GM18867 (cell line): ENCODE results near the gene TBC1D5.
A peak's percentile ranks its signal among the peaks of the same experiment; 100 is the strongest.
"Not testable (repeated sequence)": the region's sequence is repeated elsewhere in the genome, so short reads cannot be mapped to it uniquely, and the experiment has no call there.

Experiments used
- ATAC-seq: cut with Tn5 transposase; IDR thresholded peaks from one replicate; pipeline ENCODE4 v1.9.1; 2021; ENCODE audit warnings: mild to moderate bottlenecking, moderate library complexity; ENCODE audit not compliant: unreplicated experiment

The TBC1D5 gene

DNA sequence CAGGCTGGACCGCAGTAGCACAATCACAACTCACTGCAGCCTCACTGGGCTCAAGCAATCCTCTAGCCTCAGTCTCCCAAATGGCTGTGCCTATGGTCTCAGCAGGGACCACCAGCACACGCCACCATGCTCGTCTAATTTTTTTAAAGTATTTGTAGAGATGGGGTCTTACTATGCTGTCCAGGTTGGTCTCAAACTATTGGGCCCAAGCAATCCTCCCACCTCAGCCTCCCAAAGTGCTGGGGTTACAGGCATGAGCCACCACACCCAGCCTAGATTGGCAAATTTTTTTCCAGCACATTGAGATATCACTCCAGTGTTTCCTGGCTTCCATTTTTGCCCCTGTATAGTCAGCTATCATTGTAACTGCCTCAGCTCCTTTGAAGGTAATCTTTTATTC lies 18.3 kb downstream of the TBC1D5 start:
- no peak for ATAC-seq

DNA sequence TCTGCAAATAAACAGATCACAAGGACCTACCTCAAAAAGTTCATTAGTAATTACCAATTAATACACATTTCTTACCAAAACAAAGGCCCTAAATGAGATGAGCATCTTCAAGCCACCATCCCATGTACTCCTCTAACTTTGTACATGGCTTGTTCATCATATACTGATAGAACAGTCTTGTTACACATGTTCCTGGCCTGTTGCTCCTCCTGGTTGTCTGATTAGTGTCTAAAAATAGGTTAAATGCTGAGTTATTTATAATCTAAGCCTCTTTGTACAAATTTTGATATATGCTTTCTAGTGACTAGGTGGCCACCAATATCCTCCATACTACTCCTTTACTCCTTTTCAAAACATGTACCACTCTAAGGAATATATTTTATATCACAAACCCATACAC lies 25.0 kb downstream of the TBC1D5 start:
- ATAC-seq = no peak

DNA sequence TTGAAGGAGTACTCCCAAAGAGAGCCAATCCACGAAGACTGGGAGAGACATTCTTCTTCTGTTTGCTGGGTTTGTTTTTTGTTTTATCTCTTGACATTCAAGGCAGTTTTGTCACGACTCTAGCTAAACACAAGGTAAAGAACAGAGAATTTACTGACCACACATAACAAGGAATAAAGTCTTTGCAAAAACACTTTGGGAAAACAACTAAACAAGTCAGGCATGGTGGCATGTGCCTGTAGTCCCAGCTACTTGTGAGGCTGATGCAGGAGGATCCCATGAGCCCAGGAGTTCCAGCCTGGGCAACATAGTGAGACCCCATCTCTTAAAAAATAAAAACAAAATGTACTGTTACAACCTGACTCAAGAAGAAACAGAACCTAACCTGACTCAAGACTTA lies 28.0 kb downstream of the TBC1D5 start:
- no peak for ATAC-seq

DNA sequence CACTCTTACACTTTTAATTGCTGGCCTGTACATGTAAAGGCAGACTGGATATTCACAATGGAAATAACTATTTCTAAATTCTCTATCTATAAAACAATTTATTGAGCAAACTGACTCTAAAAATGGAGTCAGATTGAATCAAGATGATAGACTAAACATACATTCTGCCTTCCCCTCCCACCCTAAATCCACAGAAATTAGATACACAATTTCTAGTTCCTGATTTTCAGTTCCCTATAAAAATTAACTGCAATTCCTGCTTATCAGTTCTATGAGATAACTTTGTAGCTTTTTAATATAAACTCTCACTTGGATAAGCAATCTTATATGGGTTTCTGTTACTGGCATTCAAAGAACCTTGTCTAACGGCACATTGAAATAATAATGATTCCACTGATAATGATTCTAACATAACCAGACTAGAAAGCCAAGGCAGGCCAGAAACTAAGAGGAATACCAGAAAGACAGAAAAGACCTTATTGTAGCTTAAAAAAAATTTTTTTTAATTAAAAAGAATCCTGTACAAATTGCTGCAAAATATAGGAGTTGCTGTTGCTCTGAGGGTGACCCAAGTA lies 33.1 kb downstream of the TBC1D5 start:
- ATAC-seq = no peak

DNA sequence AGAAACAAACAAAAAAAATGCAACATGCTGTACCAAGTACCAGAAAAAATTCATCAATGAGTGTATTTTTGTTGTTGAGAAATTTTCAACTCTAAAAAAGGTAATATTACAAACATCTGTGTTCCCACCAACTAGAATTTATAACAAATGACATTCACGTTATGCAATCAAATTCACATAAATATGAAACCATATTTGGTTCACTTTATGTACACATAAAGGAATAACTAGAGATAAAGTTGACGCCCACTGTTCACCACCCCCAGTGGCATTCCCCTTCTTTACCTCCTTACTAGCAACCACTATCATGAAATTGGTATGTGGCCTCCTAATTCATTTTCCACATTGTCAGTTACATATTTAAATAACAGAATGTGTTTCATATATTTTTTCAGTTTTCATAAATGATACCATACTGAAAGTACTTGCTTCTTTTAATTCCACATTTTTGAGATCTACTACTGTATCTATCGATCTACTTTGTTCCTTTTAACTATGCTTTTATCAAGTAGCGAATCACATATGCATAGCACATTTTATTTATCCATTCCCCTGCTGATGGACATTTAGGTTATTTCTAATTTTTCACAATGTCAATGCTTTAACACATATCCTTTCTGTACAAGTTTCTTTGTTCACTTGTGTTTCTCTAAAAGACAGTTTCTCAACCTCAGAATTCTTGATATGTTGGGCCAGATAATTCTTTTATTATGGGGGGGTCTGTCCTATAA lies 34.5 kb downstream of the TBC1D5 start:
- no peak for ATAC-seq

DNA sequence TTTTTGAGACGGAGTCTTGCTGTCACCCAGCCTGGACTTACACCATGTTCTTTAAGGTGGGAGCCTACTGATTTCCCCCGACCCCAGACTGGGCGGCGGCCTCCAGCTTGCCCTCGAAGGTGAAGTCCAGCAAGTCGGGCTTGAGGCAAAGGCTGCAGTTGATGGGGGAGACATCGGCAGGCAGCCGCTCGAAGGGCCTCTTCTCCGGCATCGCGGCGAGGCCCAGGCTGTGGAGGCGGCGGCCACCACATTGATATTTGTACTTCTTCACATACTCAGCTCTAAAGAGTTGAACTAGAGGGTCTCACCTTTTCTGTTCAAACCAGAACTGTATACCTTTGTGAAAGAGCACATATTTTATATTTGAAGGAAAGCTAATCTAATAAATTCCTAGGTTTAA lies 36.4 kb downstream of the TBC1D5 start:
- ATAC-seq = not testable (repeated sequence)

DNA sequence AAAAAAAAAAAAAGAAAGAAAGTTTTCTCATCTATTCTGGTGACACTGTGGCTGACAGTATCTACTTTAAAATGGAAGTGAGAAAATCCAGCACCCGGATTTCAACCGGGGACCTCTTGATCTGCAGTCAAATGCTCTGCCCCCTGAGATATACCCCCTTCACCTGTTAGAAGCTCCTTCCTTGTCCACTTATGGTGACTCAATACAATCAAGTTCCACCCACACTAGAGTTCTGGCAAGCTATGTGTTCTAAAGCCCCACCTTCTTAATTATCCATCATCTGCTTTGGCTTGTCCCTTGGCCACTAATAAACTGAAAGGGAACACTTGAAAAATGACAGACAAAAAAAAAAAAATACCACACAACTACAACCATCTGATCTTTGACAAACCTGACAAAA lies 42.6 kb downstream of the TBC1D5 start:
- ATAC-seq = not testable (repeated sequence)

DNA sequence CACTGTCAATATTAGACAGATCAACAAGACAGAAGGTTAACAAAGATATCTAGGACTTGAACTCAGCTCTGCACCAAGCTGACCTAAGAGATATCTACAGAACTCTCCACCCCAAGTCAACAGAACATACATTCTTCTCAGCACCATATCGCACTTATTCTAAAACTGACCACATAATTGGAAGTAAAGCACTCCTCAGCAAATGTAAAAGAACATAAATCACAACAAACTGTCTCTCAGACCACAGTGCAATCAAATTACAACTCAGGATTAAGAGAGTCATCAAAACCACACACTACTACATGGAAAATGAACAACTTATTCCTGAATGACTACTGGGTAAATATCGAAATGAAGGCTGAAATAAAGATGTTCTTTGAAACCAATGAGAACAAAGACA lies 46.8 kb downstream of the TBC1D5 start:
- ATAC-seq = not testable (repeated sequence)

DNA sequence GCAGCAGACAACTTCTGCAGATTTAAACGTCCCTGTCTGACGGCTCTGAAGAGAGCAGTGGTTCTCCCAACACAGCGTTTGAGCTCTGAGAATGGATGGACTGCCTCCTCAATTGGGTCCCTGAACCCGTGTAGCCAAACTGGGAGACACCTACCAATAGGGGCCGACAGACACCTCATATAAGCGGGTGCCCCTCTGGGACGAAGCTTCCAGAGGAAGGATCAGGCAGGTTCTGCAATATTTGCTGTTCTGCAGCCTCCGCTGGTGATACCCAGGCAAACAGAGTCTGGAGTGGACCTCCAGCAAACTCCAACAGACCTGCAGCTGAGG lies 48.8 kb downstream of the TBC1D5 start:
- not testable (repeated sequence) for ATAC-seq

DNA sequence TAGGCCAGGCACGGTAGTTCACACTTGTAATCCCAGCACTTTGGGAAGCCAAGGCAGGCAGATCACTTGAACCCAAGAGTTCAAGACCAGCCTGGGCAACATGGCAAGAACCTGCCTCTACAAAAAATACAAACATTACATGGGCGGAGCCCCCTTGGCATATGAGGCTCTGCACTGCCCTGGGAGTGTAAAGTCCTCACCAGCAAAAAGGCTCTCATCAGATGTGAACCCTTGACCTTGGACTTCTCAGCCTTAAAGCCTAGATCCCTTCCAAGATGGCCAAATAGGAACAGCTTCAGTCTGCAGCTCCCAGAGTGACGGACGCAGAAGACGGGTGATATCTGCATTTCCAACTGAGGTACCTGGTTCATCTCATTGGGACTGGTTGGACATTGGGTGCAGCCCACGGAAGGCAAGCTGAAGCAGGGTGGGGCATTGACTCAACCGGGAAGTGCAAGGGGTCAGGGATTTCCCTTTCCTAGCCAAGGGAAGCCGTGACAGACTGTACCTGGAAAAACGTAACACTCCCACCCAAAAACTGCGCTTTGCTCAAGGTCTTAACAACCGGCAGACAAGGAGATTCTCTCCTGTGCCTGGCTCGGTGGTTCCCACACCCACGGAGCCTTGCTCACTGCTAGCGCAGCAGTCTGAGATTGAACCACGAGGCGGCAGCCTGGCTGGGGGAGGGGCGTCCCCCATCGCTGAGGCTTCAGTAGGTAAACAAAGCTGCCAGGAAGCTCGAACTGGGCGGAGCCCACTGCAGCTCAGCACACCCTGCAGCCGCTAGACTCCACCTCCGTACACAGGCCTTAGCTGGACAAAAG lies 49.4 kb downstream of the TBC1D5 start:
- ATAC-seq = not testable (repeated sequence)

DNA sequence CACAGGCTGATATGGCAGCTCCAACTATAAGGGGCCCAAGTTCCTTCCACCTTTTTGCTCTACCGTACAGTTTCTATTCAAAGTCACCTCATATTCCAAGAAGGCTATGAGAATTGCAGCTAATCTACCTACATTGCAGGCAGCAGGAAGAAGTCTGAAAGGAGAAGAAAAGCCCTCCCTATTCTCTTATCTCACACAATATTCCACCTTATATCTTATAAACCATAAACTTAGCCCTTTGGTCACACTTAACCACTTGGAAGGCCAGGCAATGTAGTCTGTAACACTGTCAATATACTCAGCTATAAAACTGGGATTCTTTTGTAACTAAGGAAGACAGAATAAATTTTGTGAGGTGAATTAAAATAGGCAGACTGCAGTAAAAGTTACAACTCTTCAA lies 54.9 kb downstream of the TBC1D5 start:
- no peak for ATAC-seq

DNA sequence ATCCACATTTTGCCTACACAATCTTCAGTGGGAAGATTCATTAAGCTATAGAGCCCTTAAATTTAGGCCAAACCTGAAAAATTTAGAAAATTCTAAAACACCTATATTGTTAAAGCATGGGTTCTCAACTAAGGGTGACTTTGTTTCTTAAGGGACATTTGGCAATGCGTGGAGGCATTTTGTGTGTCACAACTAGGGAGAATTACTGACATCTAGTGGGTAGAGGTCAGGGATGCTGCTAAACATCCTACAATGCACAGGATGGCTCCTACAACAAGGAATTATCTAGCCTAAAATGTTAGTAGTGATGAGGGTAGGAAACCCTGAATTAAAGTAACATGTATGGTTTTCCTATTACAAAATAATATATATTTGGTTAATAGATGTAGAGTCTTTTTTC lies 55.8 kb downstream of the TBC1D5 start:
- ATAC-seq = no peak

DNA sequence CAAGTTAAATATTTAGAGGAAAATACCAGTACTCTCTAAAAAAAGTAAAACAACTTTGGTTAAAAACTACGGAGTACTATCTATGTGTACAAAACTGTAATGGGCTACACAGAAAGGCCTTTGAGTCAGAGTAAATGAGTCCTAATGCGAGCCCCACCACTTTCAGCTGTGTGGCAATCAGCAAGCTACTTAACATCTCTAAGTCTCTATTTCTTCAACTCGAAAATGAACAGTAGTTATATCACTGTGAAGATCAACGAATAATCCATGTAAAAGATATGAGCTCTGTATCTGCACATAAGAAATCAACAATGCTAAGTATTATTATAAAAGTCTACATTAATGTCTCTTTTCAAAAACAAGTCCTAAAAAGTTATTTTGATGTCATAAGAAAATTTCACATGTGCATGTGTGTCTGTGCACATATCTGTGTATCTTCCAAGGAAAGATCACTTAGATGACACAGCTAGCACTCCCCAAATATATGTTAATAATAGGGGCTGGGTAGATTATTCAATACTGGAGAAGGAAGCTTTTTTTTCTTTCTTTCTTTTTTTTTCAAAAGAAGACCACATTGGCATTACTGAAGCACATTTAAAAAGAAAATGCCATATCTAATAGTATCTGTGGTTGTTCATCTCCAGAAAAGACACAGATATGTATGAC lies 58.8 kb downstream of the TBC1D5 start:
- ATAC-seq = no peak

DNA sequence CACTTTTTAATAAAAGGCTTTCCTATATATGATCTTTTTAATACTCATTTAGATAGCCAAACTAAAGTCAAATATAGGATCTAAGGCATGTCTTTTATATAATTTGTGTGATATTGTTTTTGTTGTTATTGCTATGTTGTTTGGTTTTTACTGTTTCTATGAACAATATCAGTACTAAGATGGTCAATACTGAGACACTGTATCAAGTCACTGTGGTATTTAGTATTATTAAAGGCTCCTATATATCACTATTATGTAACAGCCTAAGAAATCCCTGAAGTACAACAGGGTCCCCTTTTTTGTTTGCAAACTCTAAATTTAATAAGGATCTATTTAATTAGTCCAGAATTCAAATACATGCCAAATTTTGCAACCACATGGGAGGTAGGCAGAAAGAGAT lies 61.9 kb downstream of the TBC1D5 start:
- no peak for ATAC-seq

DNA sequence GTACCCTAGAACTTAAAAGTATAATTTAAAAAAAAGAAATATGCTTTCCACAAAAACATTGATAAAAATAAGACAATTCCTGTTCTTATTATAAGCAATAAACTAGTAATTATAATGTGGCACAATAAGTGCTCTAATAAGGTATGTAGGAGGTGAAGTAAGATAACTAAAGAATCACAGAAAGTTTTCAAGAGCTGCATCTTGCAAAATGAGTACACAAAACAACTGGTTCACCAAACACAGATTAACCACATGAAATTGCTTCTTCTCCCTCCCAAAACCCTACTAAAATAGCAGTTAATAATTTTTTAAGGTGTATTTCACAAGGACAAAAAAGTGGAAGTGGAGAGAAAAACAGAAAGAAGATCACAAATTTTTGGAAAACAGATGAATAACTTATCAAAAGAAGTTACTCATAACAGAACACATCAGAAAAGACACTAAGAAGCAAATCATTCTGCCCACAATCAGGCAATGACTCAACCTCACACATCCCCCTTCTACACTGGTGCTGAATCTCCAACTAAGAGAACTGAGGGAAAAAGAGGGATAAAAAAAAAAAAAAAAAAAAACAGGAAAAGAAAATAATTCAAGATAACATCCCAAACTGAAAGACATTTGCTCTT lies 64.2 kb downstream of the TBC1D5 start:
- peak; percentile 66 for ATAC-seq

DNA sequence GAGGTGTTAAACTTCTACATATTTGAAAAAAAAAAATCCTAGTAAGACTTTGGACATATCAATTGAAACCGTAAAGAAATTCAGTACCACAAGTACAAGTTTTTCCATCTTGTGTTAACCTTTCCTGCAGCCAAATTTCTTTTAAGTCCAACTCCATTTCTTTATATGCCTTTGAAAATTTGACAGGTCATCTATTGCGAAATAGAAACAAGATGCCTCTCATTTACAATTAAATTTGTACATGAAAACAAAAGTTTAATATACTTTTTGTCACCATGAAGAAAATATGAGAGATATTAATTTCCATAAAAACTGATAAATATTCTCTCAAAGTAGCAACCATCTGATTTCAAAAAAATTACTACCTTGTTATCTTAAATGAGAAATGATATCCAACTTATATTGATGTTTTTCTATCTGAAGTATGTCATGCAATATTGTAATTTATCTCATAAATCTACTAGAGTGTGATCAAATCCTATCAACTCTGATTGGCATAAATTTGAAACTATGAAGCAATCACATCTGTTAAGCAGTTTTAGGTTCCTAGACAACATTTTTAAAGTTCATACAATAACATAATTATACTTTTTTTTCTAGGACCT lies 68.2 kb downstream of the TBC1D5 start:
- ATAC-seq = no peak

DNA sequence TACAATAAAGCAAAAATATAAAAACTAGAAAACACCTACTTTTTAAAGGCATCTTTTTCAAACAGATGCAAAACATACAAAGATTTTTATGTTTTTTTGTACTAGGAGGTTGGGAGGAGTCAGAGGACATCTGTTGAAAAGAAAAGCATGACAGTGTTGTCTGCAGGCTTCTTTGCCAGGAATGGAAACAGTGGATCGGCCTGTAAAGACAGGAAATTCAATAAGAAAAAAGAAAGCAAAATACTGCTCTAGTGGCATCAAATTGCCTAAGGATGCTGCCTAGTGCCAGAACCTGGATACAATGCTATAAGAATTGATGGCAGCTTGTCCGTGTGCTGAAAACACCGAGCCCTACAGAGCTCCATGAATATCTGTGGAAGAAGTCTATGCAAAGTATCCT lies 69.9 kb downstream of the TBC1D5 start:
- ATAC-seq = no peak

DNA sequence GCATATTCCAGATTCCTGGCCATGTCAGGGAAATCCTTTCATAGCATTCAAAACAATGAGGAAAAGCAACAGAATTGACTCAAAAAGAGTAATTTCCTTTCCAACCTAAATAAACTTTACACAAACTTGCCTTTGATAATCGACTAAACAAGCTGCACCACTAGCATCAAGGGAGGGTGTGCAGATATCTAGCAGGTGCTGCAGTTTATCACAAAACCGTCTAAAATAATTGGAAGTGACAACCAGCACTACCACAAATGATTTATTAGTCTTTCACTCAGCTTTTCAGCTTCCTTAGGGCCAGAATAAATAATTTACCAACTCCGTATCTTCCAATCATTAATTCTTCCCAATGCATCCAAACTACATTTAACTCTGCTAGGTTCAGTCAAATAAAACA lies 71.7 kb downstream of the TBC1D5 start:
- no peak for ATAC-seq

DNA sequence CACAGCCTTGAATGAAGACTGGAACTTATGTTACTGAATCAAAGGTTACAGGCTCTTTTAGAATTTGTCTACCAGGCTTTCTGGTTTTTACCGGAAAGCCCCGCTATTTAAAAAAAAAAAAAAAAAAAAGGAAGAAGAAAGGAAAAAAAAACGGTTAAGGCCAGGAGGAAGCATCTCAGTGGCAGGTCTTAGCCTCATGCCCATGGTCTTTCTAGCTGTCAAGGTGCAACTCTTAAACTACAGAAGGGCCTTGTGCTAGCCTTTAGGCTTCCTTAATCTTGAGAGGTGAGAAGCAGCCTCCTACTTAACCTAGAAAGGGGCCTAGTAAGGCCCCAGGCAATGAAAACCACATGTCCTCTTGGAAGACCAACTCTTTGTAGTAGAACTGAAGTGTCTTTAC lies 77.5 kb downstream of the TBC1D5 start:
- ATAC-seq = no peak

DNA sequence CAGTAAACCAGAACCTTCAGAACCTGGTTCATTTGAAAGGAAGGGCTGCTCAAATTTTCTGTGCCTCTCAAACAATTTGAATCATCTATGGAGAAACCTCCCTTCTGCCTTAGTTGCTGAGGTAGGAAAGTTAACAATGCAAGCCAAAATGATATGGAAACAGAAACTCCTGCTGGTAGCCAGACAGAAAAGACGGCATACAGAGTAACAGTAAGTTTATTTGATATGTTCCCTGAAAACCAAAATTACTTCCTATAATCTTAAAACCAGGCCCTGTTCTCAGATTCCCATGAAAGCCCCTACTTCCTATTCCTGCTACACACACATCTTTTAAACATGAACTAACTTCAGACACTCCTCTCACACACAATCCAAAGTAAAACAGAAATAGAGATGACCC lies 86.2 kb downstream of the TBC1D5 start:
- ATAC-seq = peak; percentile 15

DNA sequence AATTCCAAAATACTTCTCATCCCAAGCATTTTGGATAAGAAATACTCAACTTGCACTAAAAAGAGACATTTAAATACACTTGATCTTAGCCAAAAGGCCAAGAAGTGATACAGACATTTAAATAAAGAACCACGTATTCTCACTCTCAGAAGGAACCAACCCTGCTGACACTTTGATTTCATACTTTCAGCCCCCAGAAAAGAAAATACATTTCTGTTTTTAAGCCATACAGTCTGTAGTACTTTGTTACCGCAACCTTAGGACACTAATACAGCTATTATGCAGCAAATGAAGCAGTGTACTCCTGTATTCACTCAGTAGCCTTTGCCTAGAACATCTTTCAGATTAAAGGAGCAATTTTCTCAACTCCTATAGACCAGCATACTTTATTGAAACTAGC lies 86.7 kb downstream of the TBC1D5 start:
- peak; percentile 95 for ATAC-seq
